Kidney (tissue), 14 donors: ENCODE results near the gene ERLEC1. TPM values are rescaled to one million over a fixed set of nuclear protein-coding genes. Genes with fewer than 3 reads are reported as not detected.

Experiments
- DNase-seq, 5 donors: peaks; one replicate each; pipeline ENCODE4 v3.0.0-alpha.2; 2013 to 2020
- FAIRE-seq: peaks from 2 replicates; lab custom pipeline; 2012; peaks lifted over from hg19 to GRCh38; lab: Jason Lieb, UNC
- H3K27ac ChIP-seq, 2 donors: one replicate each; pipeline ENCODE4 v1.7.0; 2013; ENCODE audit warnings: low read depth in 2 of 2, low read length in 2 of 2, inconsistent platforms in 1 of 2
- H3K27me3 ChIP-seq: one replicate; pipeline ENCODE4 v1.7.1; 2013; ENCODE audit warnings: low read length, inconsistent platforms; ENCODE audit not compliant: control insufficient read depth, insufficient read depth
- H3K36me3 ChIP-seq, 3 donors: one replicate each; pipeline versions ENCODE4 v1.7.0 to v1.7.1; 2013; ENCODE audit warnings: low read length in 3 of 3, control low read depth in 1 of 3, inconsistent platforms in 1 of 3; ENCODE audit not compliant: insufficient read depth in 3 of 3, control insufficient read depth in 2 of 3
- H3K4me1 ChIP-seq, 3 donors: one replicate each; pipeline versions ENCODE4 v1.7.0 to v1.7.1; 2013; ENCODE audit warnings: low read length in 3 of 3, inconsistent platforms in 1 of 3, low read depth in 1 of 3; ENCODE audit not compliant: control insufficient read depth in 2 of 3, insufficient read depth in 2 of 3
- H3K4me3 ChIP-seq, 3 donors: one replicate each; pipeline versions ENCODE4 v1.7.0 to v1.8.1; 2013; ENCODE audit warnings: low read length in 3 of 3, control low read depth in 1 of 3, inconsistent platforms in 1 of 3
- H3K9ac ChIP-seq, 3 donors: one replicate each; pipeline versions ENCODE4 v1.7.0 to v1.7.1; 2013; ENCODE audit warnings: low read length in 3 of 3, control low read depth in 1 of 3, inconsistent platforms in 1 of 3
- H3K9me3 ChIP-seq, 3 donors: one replicate each; pipeline versions ENCODE4 v1.7.0 to v1.7.1; 2013; ENCODE audit warnings: low read length in 3 of 3, control low read depth in 1 of 3, inconsistent platforms in 1 of 3; ENCODE audit not compliant: control insufficient read depth in 2 of 3, insufficient read depth in 1 of 3
- CTCF ChIP-seq: IDR thresholded peaks from 3 replicates; pipeline ENCODE4 v1.5.1; 2012; ENCODE audit warnings: mild to moderate bottlenecking, moderate library complexity, borderline replicate concordance; ENCODE audit not compliant: insufficient read depth; ENCODE audit errors: extremely low read depth
- intact Hi-C: fragments of 100-400 bp; cut with DNase I; formaldehyde crosslinking; loops from one replicate; pipeline ENCODE4 v1.11.1; 2022
- polyA plus RNA-seq: library from polyadenylated mRNA; stranded (reverse); fragments of 350-450 nt; fragmentation: Illumina TruSeq; extraction: RNeasy Lipid Tissue Mini Kit (QIAGEN cat#74804); gene quantifications from one replicate; pipeline ENCODE4 v1.2.3, GENCODE V29; 2014; ENCODE audit warnings: low read depth, low replicate concordance; ENCODE audit not compliant: insufficient read depth
- total RNA-seq: library from RNA; stranded (reverse); fragmentation: NEBNext Ultra II Directional; extraction: Animal tissue kit (Norgen Biotek cat#: 25700); gene quantifications from one replicate; pipeline ENCODE4 v1.2.1, GENCODE V29; 2021
- donor health status: control.
- donor health status: control.
- donor health status: control.
- donor health status: control.
- donor health status: control.
- donor health status: DM: yes; HTN: yes; CAD: no.
- donor health status: Normal renal cell carcinoma (clear cell type).

Gene ERLEC1
- total and polyA plus RNA-seq, 2 donors from 2014 or later, result 39.9 to 43.7 TPM

DNA sequence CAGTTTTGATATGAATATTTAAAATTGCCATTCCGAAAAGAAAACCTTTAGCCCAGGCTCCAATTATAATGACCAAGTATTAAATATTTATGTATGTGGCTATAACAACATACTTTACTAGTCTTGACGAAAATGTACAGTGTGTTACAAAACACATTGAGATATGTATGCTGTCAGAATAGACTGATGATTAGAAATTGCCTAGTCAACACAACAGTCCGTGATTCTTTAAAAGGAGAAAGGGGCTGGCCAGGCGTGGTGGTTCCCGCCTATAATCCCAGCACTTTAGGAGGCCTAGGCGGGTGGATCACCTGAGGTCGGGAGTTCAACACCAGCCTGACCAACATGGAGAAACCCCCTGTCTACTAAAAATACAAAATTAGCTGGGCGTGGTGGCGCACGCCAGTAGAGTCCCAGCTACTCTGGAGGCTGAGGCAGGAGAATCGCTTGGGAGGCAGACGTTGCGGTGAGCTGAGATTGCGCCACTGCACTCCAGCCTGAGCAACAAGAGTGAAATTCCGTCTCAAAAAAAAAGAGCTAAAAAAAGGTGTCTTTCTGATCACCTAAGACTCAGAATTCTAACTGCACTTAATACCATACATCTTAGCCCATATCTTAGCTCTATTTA lies 17.4 kb upstream of the ERLEC1 start:
- H3K27me3 ChIP-seq, result no peaks in the 10 kb centered on the region
- no peaks in the 10 kb centered on the region for H3K9me3 ChIP-seq
- TF ChIP-seq CTCF, result no peak
- H3K9ac ChIP-seq, result no peak overlapping the region
- H3K27ac ChIP-seq, result no peak overlapping the region
- H3K4me3 ChIP-seq, result no peak overlapping the region
- intact Hi-C loops, result no loop called here
- H3K36me3 ChIP-seq, result no peaks in the 10 kb centered on the region
- peaks cover 0 to 4% (median 3%) of the 10 kb centered on the region in 3 donors for H3K4me1 ChIP-seq
- no peak for FAIRE-seq
- no peak for DNase-seq

DNA sequence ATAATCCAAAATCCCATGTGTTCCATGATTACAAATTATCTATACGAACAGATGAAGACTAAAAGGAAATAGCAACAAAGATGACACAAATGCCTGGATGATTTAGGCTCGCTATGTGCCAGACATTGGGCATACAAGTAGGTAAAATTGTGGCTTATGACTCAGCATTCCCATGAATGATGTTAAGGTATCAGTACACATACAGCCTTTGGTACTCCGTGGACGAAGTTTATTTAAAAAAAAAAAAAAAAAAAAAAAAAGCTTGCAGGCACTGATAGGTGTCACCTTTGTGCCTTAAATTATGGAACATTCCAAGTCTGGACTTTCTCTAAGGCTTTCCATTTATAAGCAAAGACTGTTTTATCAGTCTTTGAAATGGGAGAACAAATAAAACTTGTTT lies 16.6 kb upstream of the ERLEC1 start:
- Histone ChIP-seq H3K36me3 (no peaks in the 10 kb centered on the region), H3K9ac (no peak overlapping the region), H3K27ac (no peak overlapping the region), H3K4me1 (peaks cover 0 to 4% (median 3%) of the 10 kb centered on the region in 3 donors), H3K27me3 (no peaks in the 10 kb centered on the region), H3K4me3 (no peak overlapping the region), H3K9me3 (no peaks in the 10 kb centered on the region)
- FAIRE-seq, result no peak
- intact Hi-C loops, result no loop called here
- TF ChIP-seq CTCF, result no peak
- no peak for DNase-seq

GRCh38 chr2:53777134-53777533 lies 9.7 kb upstream of the ERLEC1 start:
- Histone ChIP-seq H3K9me3 (no peaks in the 10 kb centered on the region), H3K27me3 (no peaks in the 10 kb centered on the region), H3K4me3 (no peak overlapping the region), H3K27ac (no peak overlapping the region), H3K9ac (no peak overlapping the region), H3K4me1 (no peaks in the 10 kb centered on the region), H3K36me3 (no peaks in the 10 kb centered on the region)
- intact Hi-C loops, result no loop called here
- FAIRE-seq, result no peak
- no peak for DNase-seq
- TF ChIP-seq CTCF, result no peak

DNA sequence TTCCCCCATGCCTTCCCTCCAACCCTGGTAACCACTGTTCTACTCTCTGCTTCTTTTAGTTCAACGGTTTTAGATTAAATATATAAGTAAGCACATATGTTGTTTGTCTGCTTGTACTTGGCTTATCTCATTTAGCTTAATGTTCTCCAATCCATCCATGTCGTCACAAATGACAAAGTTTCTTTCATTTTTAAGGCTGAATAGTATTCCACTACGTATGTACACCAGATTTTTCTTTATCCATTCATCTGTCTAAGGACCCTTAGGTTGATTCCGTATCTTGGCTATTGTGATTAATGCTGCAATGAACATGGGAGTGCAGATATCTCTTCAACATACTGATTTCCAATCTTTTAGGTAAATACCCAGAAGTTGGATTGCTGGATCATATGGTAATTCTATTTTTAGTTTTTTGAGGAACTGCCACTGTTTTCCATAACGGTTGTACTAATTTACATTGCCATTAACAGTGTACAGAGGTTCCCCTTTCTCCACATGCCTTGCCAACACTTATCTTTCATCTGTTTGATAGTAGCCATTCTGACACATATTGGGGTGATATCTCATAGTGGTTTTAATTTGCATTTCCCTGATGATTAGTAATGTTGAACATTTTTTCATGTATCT lies 8.2 kb upstream of the ERLEC1 start:
- no peaks in the 10 kb centered on the region for H3K27me3 ChIP-seq
- H3K4me3 ChIP-seq, result no peak overlapping the region
- no peak overlapping the region for H3K27ac ChIP-seq
- intact Hi-C loops, result no loop called here
- H3K9me3 ChIP-seq, result no peaks in the 10 kb centered on the region
- H3K36me3 ChIP-seq, result no peaks in the 10 kb centered on the region
- DNase-seq, result no peak
- no peak for TF ChIP-seq CTCF
- H3K9ac ChIP-seq, result no peak overlapping the region
- H3K4me1 ChIP-seq, result no peaks in the 10 kb centered on the region
- FAIRE-seq, result no peak
